Bronchial epithelial cell (primary cell): ENCODE measurements around the gene KIF5A. TPM values are rescaled to one million over a fixed set of nuclear protein-coding genes. Genes with fewer than 3 reads are reported as not detected.
A peak's percentile ranks its signal among the peaks of the same experiment; 100 is the strongest.

Source experiments
- DNase-seq: peaks from one replicate; pipeline ENCODE4 v3.0.0-alpha.2; 2010; ENCODE audit warnings: low read depth
- FAIRE-seq: peaks from 2 replicates; lab custom pipeline; 2011; peaks lifted over from hg19 to GRCh38; lab: Jason Lieb, UNC
- H3K27me3 ChIP-seq: 2 replicates; pipeline ENCODE4 v1.5.1; 2011; ENCODE audit warnings: low read length; ENCODE audit not compliant: control insufficient read depth, insufficient read depth
- H3K36me3 ChIP-seq: 2 replicates; pipeline ENCODE4 v1.5.1; 2011; ENCODE audit warnings: low read length; ENCODE audit not compliant: control insufficient read depth, insufficient read depth
- H3K4me3 ChIP-seq: 2 replicates; pipeline ENCODE4 v1.5.1; 2011; ENCODE audit warnings: mild to moderate bottlenecking, low read depth, low read length, control low read depth
- CTCF ChIP-seq: IDR thresholded peaks from 2 replicates; pipeline ENCODE4 v1.5.1; 2011; ENCODE audit warnings: mild to moderate bottlenecking, moderate library complexity, low read length, control low read depth, inconsistent platforms; ENCODE audit not compliant: insufficient read depth, severe bottlenecking
- total RNA-seq: library from RNA; depleted of rRNA; stranded (reverse); fragments of >200 nt; gene quantifications from 2 replicates; pipeline ENCODE4 v1.2.1, GENCODE V29; 2014

The KIF5A gene
- total RNA-seq, 1 donor from 2014 or later = under 0.01 TPM

- peaks cover 52% of the 10 kb centered on the region for H3K27me3 ChIP-seq
- no peaks in the 10 kb centered on the region for H3K36me3 ChIP-seq
- TF ChIP-seq CTCF = no peak
- FAIRE-seq = no peak
- H3K4me3 ChIP-seq = no peak overlapping the region
- DNase-seq = no peak
These were observed 71.2 kb downstream of the KIF5A start for GRCh38 chr12:57620936-57621496.

GRCh38 chr12:57621497-57622292 is 71.9 kb downstream of the KIF5A start:
- DNase-seq (no peak), FAIRE-seq (no peak)
- peak; percentile 96 for TF ChIP-seq CTCF
- H3K4me3 ChIP-seq = peak overlapping the region; percentile 19
- no peaks in the 10 kb centered on the region for H3K36me3 ChIP-seq
- peaks cover 58% of the 10 kb centered on the region for H3K27me3 ChIP-seq

GRCh38 chr12:57622293-57623245 is 72.7 kb downstream of the KIF5A start:
- Histone ChIP-seq H3K27me3 (peaks cover 64% of the 10 kb centered on the region), H3K4me3 (no peak overlapping the region), H3K36me3 (no peaks in the 10 kb centered on the region)
- DNase-seq = no peak
- no peak for TF ChIP-seq CTCF
- FAIRE-seq = no peak

GRCh38 chr12:57623385-57623784 is 73.5 kb downstream of the KIF5A start:
- Histone ChIP-seq H3K36me3 (no peaks in the 10 kb centered on the region), H3K27me3 (peaks cover 72% of the 10 kb centered on the region), H3K4me3 (no peak overlapping the region)
- no peak for DNase-seq
- FAIRE-seq = no peak
- TF ChIP-seq CTCF = no peak

- no peak overlapping the region for H3K4me3 ChIP-seq
- TF ChIP-seq CTCF = no peak
- DNase-seq (no peak), FAIRE-seq (no peak)
- H3K27me3 ChIP-seq = peaks cover 77% of the 10 kb centered on the region
- no peaks in the 10 kb centered on the region for H3K36me3 ChIP-seq
These were observed 74.1 kb downstream of the KIF5A start for GRCh38 chr12:57623811-57624390.
